ENCODE measurements around the gene SLC5A10.

- TF ChIP-seq CTCF (IDR thresholded peaks at IDR 0.05) (no peak), POLR2A (IDR thresholded peaks at IDR 0.05) (no peak)
These were observed 35.3 kb downstream of the SLC5A10 start for GRCh38 chr17:18987230-18987610.
